ENCODE results near the gene FDX1. TPM values are rescaled to one million over a fixed set of nuclear protein-coding genes. Genes with fewer than 3 reads are reported as not detected.

FDX1 gene
- polyA plus RNA-seq, 3 donors, result 3.9 to 20.2 (median 12.8) TPM

- H3K27me3 ChIP-seq (ENCODE audit: control insufficient read depth in 2 of 2, insufficient read depth in 2 of 2, low read length in 2 of 2), result no peaks in the 10 kb centered on the region
- H3K4me3 Mint-ChIP-seq, result no peak overlapping the region
- no peak overlapping the region for H3K4me2 ChIP-seq (replicated peaks; ENCODE audit: extremely low read depth, low read length, poor library complexity, severe bottlenecking)
- H3K36me3 ChIP-seq (replicated peaks in 1 of 2; ENCODE audit: control insufficient read depth in 1 of 2, insufficient read depth in 2 of 2, low read length in 2 of 2), result peaks cover 23 to 55% of the 10 kb centered on the region in 2 donors
- WGBS (ENCODE audit: insufficient coverage), result 17% methylated on average over 1 of the region's 6 CpGs
- no peak overlapping the region for H3K4me3 ChIP-seq (replicated peaks in 1 of 3; ENCODE audit: low read depth in 2 of 3, low read length in 3 of 3)
- no peaks in the 10 kb centered on the region for H3K4me1 ChIP-seq (ENCODE audit: control insufficient read depth in 1 of 2, insufficient read depth in 2 of 2, low read length in 2 of 2)
- no peak overlapping the region for H3K9ac ChIP-seq (ENCODE audit: insufficient read depth, low read length, poor library complexity, severe bottlenecking)
- no peak overlapping the region for H3K27ac ChIP-seq (ENCODE audit: low read depth in 1 of 2, low read length in 2 of 2)
- H2AFZ ChIP-seq (ENCODE audit: insufficient read depth, low read depth, low read length, poor library complexity, severe bottlenecking), result no peak overlapping the region
- intact Hi-C loops (cut with micrococcal nuclease), result loop anchor here (10.0 kb wide), 1 partner anchor 772 kb away; no protein-coding TSS in a partner anchor
- no peaks in the 10 kb centered on the region for H3K9me3 ChIP-seq (replicated peaks in 1 of 2; ENCODE audit: control insufficient read depth in 1 of 2, insufficient read depth in 1 of 2, low read length in 2 of 2)
- H3K36me3 Mint-ChIP-seq, result peaks cover 38 to 40% of the 10 kb centered on the region in 2 donors
- H3K27ac Mint-ChIP-seq, result peak overlapping the region in 1 of 7 donors; percentile 63
- DNase-seq, result peak; percentile 5 to 45 (median 19)
- no peaks in the 10 kb centered on the region for H3K9me3 Mint-ChIP-seq
- peaks cover 5% of the 10 kb centered on the region for H4K20me1 ChIP-seq (ENCODE audit: insufficient read depth, low read length)
- no peaks in the 10 kb centered on the region for H3K4me1 Mint-ChIP-seq
- H3K27me3 Mint-ChIP-seq (ENCODE audit: low read depth in 3 of 3), result no peaks in the 10 kb centered on the region
- no peaks in the 10 kb centered on the region for H3K79me2 ChIP-seq (ENCODE audit: insufficient read depth, low read length)
- TF ChIP-seq, protein P1, sequence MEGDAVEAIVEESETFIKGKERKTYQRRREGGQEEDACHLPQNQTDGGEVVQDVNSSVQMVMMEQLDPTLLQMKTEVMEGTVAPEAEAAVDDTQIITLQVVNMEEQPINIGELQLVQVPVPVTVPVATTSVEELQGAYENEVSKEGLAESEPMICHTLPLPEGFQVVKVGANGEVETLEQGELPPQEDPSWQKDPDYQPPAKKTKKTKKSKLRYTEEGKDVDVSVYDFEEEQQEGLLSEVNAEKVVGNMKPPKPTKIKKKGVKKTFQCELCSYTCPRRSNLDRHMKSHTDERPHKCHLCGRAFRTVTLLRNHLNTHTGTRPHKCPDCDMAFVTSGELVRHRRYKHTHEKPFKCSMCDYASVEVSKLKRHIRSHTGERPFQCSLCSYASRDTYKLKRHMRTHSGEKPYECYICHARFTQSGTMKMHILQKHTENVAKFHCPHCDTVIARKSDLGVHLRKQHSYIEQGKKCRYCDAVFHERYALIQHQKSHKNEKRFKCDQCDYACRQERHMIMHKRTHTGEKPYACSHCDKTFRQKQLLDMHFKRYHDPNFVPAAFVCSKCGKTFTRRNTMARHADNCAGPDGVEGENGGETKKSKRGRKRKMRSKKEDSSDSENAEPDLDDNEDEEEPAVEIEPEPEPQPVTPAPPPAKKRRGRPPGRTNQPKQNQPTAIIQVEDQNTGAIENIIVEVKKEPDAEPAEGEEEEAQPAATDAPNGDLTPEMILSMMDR (IDR thresholded peaks at IDR 0.05), result peak; percentile 50
Observed at GRCh38 chr11:110463153-110463552, 33.4 kb downstream of the FDX1 start.

DNA sequence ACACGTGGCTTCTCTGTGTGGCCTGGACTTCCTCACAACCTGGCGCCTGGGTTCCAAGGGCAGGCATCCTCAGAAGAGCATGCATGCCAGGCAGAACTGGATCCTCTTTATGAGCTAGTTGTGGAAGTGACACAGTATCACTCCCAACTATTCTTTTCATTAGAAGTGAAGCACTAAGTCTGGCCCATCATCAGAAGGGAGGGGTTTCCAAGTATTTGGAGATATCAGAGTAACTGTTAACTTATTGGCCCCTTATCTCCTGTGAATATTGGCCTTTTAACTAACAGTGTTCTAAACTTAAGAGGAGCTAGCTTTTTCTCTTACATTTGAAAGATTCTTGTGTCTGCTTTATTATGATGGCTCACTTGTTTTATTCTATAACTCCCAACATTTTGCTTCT is 35.5 kb downstream of the FDX1 start:
- Histone ChIP-seq H3K9me3 (replicated peaks in 1 of 2; ENCODE audit: control insufficient read depth in 1 of 2, insufficient read depth in 1 of 2, low read length in 2 of 2) (no peaks in the 10 kb centered on the region), H3K27ac (ENCODE audit: low read depth in 1 of 2, low read length in 2 of 2) (no peak overlapping the region), H3K4me3 (replicated peaks in 1 of 3; ENCODE audit: low read depth in 2 of 3, low read length in 3 of 3) (no peak overlapping the region), H3K27me3 (ENCODE audit: control insufficient read depth in 2 of 2, insufficient read depth in 2 of 2, low read length in 2 of 2) (no peaks in the 10 kb centered on the region), H3K4me1 (ENCODE audit: control insufficient read depth in 1 of 2, insufficient read depth in 2 of 2, low read length in 2 of 2) (no peaks in the 10 kb centered on the region), H4K20me1 (ENCODE audit: insufficient read depth, low read length) (peaks cover 3% of the 10 kb centered on the region), H3K79me2 (ENCODE audit: insufficient read depth, low read length) (no peaks in the 10 kb centered on the region), H3K36me3 (replicated peaks in 1 of 2; ENCODE audit: control insufficient read depth in 1 of 2, insufficient read depth in 2 of 2, low read length in 2 of 2) (peaks cover 12 to 38% of the 10 kb centered on the region in 2 donors), H2AFZ (ENCODE audit: insufficient read depth, low read depth, low read length, poor library complexity, severe bottlenecking) (no peak overlapping the region), H3K4me2 (replicated peaks; ENCODE audit: extremely low read depth, low read length, poor library complexity, severe bottlenecking) (no peak overlapping the region), H3K9ac (ENCODE audit: insufficient read depth, low read length, poor library complexity, severe bottlenecking) (no peak overlapping the region)
- 100% methylated on average over 1 of the region's 2 CpGs for WGBS (ENCODE audit: insufficient coverage)
- Mint-ChIP-seq H3K4me3 (no peak overlapping the region), H3K27me3 (ENCODE audit: low read depth in 3 of 3) (no peaks in the 10 kb centered on the region), H3K9me3 (no peaks in the 10 kb centered on the region), H3K36me3 (peaks cover 31 to 33% of the 10 kb centered on the region in 2 donors), H3K4me1 (no peaks in the 10 kb centered on the region), H3K27ac (no peak overlapping the region)
- intact Hi-C loops (cut with micrococcal nuclease), result loop anchor here (10.0 kb wide), 1 partner anchor 770 kb away; no protein-coding TSS in a partner anchor
- TF ChIP-seq, protein P1 (IDR thresholded peaks at IDR 0.05), result no peak
- DNase-seq, result no peak

Data from CD14-positive monocyte (primary cell).